ENCODE results near the gene GMCL2.
A peak's percentile ranks its signal among the peaks of the same experiment; 100 is the strongest.

Gene GMCL2

GRCh38 chr5:178145965-178146820 lies 41.0 kb downstream of the GMCL2 start:
- DNase-seq (ENCODE audit: low read depth in 1 of 2, low spot score in 1 of 2) = peak; percentile 51 to 61

DNA sequence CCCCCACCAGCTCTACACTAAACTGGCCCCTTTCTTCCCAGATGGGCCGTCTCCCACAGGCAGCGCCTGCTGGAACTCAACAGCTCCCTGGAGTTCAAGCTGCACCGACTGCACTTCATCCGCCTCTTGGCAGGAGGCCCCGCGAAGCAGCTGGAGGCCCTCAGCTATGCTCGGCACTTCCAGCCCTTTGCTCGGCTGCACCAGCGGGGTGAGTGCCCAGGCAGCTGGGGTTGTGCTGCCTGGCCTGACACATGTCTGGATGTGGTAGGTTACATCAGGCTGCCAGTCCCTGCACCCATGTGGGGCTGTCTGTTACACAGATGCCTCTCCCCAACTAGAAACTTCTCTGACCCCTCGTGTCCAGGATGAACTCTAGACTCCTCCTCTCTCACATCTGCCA lies 43.3 kb downstream of the GMCL2 start:
- no peak for DNase-seq (ENCODE audit: low read depth in 1 of 2, low spot score in 1 of 2)

- no peak for DNase-seq (ENCODE audit: low read depth in 1 of 2, low spot score in 1 of 2)
Measured at GRCh38 chr5:178143246-178143645, 43.9 kb downstream of the GMCL2 start.

- no peak for DNase-seq (ENCODE audit: low read depth in 1 of 2, low spot score in 1 of 2)
Measured at GRCh38 chr5:178142642-178143041, 44.5 kb downstream of the GMCL2 start.

DNA sequence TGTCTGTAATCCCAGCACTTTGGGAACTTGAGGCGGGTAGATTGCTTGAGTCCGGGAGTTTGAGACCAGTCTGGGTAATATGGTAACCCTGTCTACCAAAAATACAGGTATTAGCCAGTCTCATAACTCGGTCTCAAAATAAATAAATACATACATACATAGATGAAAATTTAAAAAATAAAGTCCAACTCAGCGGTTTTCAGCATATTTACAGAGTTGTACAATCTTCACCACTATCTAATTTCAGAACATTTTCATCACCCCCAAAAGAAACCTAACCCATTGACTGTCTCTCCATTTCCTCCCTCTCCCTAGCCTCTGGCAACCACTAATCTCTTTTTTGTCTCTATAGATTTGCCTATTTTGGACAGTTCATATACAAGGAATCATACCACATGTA lies 45.6 kb downstream of the GMCL2 start:
- no peak for DNase-seq (ENCODE audit: low read depth in 1 of 2, low spot score in 1 of 2)

GRCh38 chr5:178137991-178138390 lies 49.2 kb downstream of the GMCL2 start:
- DNase-seq (ENCODE audit: low read depth in 1 of 2, low spot score in 1 of 2) = no peak

GRCh38 chr5:178136990-178137389 lies 50.2 kb downstream of the GMCL2 start:
- DNase-seq (ENCODE audit: low read depth in 1 of 2, low spot score in 1 of 2) = no peak

Data from stimulated activated CD4-positive, alpha-beta T cell treated with anti-CD3 and anti-CD28 coated beads, Interleukin-15, amount 100 ng/mL, for 1 hour (primary cell).